ENCODE measurements around the gene TBC1D1.

DNA sequence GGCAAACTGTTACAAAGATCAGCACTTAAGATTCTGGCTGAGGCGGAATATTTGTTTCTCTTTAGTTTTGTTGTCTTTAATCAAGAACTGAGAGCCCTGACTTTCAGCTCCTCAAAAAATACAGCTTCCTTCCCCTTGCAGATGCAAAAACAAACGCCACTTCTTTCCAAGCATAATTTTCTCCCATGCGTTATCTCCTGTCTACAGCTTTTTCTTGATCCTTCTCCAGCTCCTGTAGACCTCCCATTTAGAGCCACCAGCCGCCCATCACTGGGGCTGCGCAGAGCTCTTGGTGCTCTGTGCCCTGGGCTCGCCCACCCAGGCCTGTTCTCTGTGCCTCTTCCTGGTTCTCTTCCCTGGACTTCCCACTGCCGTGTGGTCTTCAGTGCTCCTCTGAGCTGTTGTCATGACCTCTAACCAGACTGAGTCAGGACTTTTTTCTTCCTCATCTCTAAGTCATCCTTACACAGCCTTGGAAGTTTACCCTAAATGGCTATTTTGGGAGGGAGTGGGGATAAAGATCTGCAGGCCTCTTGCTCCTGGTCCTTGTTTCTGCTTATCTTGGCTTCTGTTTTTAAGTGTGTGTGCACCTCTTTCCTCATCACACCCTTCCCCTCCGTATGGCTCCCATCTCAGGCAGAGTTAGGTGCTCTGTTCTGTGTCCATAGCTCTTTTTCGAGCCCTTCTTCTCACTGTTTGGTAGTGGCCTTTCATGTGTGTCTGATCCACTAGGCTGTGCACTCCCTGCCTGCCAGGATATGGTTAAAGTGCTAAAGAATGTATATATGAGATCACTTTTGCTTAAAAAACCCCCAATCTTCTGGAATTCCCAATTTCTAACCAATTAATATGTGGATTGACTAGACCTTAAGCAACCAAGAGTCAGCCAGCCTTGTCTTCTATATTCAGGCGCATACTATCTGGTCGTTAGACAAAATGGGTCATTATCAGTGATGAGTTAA lies 191.8 kb downstream of the TBC1D1 start:
- no peak for TF ChIP-seq SUZ12 (IDR thresholded peaks at IDR 0.05; ENCODE audit: extremely low read depth, insufficient read depth, insufficient read length)
- TF ChIP-seq YY1 (IDR thresholded peaks at IDR 0.05; ENCODE audit: insufficient read depth, insufficient read length): no peak
